NCI-H524 (cell line): ENCODE data around the gene CPNE5.

Experiments
- DNase-seq, 2 experiments: peaks; one replicate each; lab custom pipeline; 2025; lab: John Stamatoyannopoulos, UW

CPNE5 gene

DNA sequence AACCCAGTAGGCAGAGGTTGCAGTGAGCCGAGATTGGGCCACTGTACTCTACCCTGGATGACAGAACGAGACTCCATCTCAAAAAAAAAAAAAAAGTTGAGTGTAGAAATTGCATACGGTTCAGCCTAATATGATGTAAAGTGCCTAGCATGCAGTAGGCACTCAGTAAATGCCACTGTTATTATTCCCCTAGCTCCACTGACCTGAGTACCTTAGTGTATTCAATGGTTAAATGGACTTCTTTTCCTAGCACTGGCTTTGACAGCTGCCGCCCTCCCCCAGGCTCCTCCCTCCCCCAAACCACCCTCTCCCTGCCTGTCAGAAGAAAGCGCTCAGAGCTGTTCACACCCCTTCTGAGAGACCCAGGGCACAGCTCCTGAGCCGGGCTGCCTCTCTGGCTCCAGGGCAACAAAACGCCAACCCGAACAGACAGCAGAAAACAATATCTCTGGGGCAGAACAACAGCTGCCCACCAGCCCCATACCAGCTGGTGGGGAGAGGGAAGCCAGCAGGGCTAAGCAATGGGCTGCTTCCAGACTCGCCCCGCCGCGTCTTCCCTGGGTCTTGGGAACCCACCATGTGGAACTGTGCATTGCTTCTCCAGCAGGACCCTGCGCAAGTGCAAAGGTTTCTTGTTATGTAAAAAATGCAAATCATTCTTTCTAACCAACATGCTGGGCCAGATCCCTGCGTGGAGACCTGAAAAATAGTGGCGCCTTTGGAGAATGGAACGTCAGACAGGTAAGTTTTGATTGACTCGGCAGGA lies 4.5 kb downstream of the CPNE5 start:
- DNase-seq: peak; percentile 61 to 87

DNA sequence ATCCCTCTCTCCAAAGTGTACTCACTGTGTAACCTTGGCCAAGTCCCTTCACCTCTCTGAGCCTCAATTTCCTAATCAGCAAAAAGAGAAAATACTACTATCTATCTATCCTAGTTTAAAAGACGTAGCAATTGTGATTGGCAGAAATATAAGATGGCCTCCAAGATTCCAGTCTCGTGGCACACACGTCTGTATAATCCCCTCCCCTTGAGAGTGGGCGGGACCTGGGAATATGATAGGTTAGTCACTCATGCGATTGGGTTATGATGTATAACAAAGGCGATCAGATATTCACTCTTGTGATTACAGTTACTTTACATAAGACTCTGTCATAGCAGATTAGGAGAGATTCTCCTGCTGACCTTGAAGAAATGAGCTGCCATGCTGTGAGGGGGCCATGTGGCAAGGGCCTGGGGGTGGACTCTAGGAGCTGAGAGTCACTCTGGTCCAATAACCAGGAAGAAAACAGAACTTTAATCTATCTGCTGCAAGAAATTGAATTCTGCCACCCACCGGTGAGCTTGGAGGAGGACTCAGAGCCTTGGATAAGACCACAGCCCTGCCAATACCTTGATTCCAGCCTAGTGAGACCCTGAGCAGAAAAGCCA lies 6.0 kb downstream of the CPNE5 start:
- DNase-seq: no peak

DNA sequence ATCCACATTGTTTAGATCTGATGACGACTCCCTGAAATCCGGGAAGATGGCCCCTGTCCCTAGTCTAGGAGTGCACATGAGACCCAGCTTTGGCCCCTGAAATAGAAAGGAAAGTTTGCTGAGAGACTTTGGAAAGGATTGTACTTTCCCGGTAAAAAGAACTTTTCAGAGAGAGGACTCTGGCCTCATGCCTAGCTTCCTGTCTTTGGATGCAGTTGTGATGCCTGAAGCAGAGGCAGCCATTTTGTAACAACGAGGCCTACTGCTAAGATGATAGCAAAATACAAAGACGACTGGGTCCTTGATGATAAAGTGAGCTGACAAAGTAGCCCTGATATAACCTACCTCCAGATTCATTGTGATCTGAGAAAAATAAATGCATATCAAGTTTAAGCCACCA lies 6.9 kb downstream of the CPNE5 start:
- no peak for DNase-seq

DNA sequence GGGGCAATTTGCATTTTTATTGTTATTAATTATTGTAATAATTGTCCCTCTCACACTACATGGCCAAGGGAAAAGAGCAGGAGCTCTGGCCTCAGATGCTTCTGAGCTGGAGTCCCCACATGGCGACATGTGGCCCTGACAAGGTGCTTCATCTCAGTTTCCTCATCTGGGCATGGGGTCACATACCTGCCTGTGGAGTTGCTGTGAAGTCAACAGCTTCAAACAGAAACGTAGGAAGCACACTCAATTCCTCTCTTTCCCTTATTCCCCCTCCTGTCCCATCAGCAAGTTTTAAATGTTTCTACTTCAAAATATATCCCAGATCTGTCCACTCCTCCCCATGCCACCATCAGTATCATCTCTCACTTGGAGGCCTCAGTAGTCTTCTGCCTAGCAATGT lies 8.7 kb downstream of the CPNE5 start:
- DNase-seq: no peak

DNA sequence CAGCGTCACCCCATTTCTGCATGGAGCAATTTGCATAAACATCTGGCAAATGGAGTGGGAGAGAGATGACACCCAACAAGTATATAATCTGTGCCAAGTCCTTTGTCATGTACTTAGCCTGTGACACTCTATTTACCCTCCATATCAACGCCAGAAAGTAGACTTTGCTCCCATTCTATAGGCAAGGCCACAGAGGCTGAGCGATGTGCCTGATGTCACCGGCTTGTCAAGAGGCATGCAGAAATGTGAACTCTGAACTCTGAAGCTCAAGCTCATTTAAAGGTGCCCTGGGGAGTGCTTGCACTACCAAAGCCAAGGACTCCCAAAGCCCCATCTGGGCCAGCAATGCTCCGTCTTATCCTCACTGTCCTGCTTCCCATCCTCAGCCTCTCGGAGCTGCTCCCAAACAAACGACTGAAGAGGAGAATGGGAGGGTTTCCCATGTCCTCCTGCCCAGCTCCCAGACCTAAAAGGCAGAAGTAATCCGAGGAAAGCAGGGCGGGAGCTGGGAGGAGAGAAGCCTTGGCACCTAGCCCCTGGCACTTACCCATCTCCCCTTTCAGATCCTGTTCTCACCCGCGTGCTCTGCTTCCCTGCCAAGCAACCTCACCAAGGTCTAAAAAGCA lies 9.2 kb downstream of the CPNE5 start:
- DNase-seq: no peak

DNA sequence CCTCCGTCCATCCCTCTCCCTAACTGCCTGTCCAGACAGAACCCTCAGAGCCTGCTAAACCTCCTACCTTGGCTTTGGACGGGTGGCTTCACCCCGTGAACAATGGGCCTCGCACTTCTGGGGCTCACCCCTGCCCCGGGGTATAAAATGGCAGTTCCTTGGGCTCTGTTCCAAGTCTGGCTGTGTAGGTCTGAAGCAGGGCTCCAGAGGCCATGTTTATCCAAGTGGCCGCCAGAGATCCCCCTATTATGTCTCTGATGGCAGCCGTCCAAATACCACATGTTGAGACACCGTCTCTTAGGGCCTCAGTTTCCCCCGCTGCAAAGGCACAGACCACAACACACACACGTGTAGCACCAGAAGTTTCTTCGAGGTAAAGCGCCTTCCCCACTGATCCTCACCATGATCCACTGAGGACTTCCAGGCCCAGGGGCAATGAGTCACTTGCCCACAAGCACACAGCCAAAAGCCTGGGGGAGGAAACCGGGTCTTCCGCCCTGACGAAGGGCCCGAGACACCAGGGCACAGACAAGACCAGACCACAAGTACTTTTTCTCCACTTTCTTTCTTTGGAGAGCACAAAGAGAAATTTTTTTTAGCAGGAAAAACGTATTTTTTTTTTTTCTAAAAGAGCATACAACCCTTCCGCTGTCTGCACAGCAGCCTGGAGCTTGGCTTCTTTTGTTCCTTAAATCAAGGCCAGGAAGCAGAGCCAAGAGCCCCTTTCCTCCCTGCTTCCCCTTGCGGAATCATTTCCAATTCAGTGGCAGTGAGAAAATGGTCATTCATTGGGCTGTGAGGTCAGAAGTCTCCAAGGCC lies 11.8 kb downstream of the CPNE5 start:
- no peak for DNase-seq

- DNase-seq: no peak
Observed at GRCh38 chr6:36826520-36827227, 12.6 kb downstream of the CPNE5 start.

DNA sequence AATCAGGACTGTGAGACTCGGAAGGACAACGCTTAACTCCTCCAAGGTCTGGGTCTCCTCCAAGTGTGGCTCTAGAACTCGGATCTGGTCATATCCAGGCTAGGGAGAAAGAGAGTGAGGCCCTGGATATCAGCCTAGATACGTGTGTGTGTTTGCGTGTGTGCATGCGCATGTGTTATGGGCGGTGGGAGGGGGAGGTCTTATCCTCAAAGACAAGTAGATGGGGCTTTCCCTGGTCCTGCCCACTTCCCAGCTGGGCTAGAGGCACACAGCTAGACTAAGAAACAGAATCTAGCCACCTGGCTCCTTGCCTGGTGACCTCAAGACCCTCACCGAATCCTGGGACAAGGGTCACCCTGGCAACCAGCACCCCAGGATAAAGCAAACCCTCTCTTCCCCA lies 13.2 kb downstream of the CPNE5 start:
- DNase-seq: no peak

GRCh38 chr6:36825452-36825851 lies 13.8 kb downstream of the CPNE5 start:
- no peak for DNase-seq

DNA sequence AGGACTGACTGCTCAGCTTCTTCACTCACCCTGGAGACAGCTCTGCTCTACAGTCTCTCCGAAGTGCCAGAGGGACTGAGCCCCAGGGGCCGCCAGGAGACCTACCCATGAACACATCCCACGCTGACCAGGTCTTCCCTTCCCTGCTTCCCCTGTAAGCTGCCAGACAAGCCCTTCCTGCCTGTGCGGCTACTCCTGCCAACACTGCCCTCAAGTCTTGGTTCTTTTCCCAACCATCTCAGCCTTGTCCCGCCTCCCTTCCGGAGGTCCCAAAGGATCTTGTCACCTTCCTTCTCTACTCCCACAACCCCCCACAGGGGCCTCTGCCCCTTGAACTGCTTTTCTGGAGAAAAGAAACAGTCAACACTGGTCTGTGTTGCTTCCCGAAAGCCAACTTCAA lies 15.0 kb downstream of the CPNE5 start:
- DNase-seq: no peak

DNA sequence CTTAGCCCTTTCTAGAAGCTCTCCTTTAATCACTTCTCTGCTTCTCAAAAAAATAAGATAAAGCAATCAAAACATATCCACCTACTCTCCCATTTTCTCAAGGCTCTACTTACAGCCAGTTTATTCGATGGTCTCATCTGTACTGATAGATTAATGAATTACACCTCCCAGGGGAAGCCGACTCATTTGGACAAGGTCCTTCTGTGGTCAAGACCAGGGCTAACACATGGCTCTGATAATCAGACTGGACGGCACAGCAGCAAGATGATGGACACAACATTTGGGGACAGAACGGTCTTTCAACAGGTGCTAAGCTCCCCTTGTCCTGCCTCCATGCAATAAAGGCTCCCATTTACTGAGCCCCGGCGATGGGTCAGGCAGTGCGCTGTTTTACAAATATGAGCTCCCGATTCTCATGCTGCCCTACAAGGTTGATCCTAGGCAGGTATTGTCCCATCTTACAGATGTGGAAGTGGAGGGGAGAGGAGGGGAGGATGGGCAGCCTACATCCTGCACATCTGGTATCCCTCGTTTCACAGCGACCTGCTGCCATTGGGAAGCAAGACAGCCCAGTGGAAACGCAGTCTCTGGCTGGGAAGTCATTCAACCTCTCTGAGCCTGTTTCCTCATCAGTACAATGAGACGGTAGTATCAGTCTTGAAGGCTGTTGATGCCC lies 15.7 kb downstream of the CPNE5 start:
- DNase-seq: no peak

DNA sequence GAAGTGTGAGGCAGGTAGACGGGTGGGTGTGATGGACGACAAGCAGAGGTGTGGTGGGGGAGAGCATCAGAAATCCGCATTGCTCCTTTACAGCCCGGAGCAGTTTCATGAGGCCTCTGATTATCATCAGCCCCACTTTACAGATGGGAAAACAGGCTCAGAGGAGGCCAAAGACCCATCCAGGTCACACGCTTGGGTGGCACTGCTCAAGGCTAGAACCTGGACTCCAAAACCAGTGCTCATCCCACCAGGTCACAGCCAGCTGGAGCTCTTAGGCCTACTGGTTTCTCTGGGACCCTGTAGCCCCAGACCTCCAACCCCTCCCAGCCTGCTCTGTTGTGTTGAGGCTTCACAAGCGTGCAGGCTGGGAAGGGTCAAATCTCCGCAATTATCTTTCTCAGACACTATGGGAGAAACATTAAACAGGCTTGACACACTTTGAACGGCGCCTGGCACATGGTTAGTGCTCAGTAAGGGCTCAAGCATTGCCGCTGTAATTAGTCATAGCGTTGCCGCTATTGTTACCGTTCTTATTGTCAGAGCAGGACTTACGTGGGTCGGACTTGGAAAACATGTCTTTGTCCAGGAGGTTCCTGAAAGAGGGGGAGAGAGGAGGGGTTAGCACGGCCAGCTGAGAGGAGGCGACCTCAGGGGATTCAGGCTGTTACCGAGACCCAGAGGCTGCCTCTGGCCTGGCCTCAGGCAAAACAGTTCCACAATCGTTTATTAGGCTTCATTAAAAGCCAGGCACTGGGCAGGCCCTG lies 16.6 kb downstream of the CPNE5 start:
- DNase-seq: no peak

- no peak for DNase-seq
Observed at GRCh38 chr6:36821581-36822335, 17.5 kb downstream of the CPNE5 start.

- DNase-seq: no peak
Observed at GRCh38 chr6:36820700-36821580, 18.3 kb downstream of the CPNE5 start.

DNA sequence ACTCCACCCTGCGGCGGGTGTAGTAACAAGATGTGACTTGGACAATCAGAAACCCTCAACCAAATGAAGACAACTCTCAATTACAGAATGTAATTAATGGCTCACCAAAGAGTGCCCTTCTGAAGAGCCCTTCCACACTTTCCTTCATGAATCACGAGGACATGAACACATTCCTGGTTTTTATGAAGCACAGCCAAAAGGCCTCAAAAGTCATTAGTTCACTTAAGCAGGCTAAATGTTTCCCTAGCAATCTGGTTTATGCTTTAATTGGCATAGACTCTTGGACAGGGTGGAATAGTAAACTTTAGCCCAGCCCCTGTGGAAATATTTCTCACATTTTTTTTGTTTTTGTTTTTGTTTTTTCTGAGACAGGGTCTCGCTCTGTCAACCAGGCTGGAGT lies 20.5 kb downstream of the CPNE5 start:
- no peak for DNase-seq

DNA sequence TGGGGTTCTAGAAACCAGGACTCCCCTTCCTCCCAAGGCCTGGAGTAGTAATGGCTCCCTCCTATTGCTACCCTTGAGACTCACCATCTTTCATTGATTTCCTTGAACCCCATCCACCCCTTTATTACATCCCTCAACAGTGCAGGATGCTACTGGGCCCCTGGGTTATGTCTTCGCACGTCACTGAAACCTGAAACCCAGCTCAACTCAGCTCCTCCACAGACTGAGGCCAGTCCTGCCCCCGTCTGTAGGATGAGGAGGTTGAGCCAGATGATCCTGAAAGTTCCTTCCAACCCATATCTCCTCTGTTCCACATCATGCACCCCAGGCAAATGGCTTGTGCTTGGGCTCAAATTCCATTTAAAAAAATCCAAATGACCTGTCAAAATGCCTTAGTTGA lies 21.4 kb downstream of the CPNE5 start:
- no peak for DNase-seq

GRCh38 chr6:36817176-36817817 lies 21.9 kb downstream of the CPNE5 start:
- no peak for DNase-seq
